ENCODE data around the gene SLC35E4.
A peak's percentile ranks its signal among the peaks of the same experiment; 100 is the strongest.
"Not testable (repeated sequence)": the region's sequence is repeated elsewhere in the genome, so short reads cannot be mapped to it uniquely, and the experiment has no call there.

SLC35E4 gene

GRCh38 chr22:30612789-30613188, 22.8 kb upstream of the SLC35E4 start:
- no peak for DNase-seq

- DNase-seq, result no peak
Observed at GRCh38 chr22:30614268-30614667, 21.3 kb upstream of the SLC35E4 start.

GRCh38 chr22:30614879-30615278, 20.7 kb upstream of the SLC35E4 start:
- no peak for DNase-seq

GRCh38 chr22:30615543-30615954, 20.0 kb upstream of the SLC35E4 start:
- DNase-seq, result no peak

- no peak for DNase-seq
Observed at GRCh38 chr22:30617819-30618218, 17.8 kb upstream of the SLC35E4 start.

GRCh38 chr22:30619909-30620308, 15.7 kb upstream of the SLC35E4 start:
- not testable (repeated sequence) for DNase-seq

- DNase-seq, result no peak
Observed at GRCh38 chr22:30626413-30626812, 9.2 kb upstream of the SLC35E4 start.

GRCh38 chr22:30627471-30627870, 8.1 kb upstream of the SLC35E4 start:
- DNase-seq, result no peak

- no peak for DNase-seq
Observed at GRCh38 chr22:30628491-30628890, 7.1 kb upstream of the SLC35E4 start.

- DNase-seq, result not testable (repeated sequence)
Observed at GRCh38 chr22:30631469-30631868, 4.1 kb upstream of the SLC35E4 start.

GRCh38 chr22:30634471-30635233, 929 bp upstream of the SLC35E4 start:
- peak; percentile 84 to 90 for DNase-seq

GRCh38 chr22:30636226-30637077, 871 bp downstream of the SLC35E4 start:
- peak in 1 of 2 experiments; percentile 60 for DNase-seq

GRCh38 chr22:30637701-30638114, 2.1 kb downstream of the SLC35E4 start:
- DNase-seq, result no peak

GRCh38 chr22:30640361-30640760, 4.8 kb downstream of the SLC35E4 start:
- no peak for DNase-seq

GRCh38 chr22:30640839-30641430, 5.4 kb downstream of the SLC35E4 start:
- DNase-seq, result no peak

- DNase-seq, result no peak
Observed at GRCh38 chr22:30643055-30643875, 7.7 kb downstream of the SLC35E4 start.

GRCh38 chr22:30646518-30647160, 11.1 kb downstream of the SLC35E4 start:
- no peak for DNase-seq

- no peak for DNase-seq
Observed at GRCh38 chr22:30647536-30647935, 12.0 kb downstream of the SLC35E4 start.

- no peak for DNase-seq
Observed at GRCh38 chr22:30648825-30649224, 13.2 kb downstream of the SLC35E4 start.

- DNase-seq, result no peak
Observed at GRCh38 chr22:30649430-30650007, 13.9 kb downstream of the SLC35E4 start.

- DNase-seq, result no peak
Observed at GRCh38 chr22:30650508-30651116, 15.0 kb downstream of the SLC35E4 start.

Data from NCI-H526 (cell line).